T47D (cell line): ENCODE measurements around the gene CCDC142.

ENCODE experiments used
- DNase-seq, 2 experiments: peaks; one replicate each; pipeline versions ENCODE4 v3.0.0 to v3.0.0-alpha.2; 2011 to 2012; ENCODE audit warnings: low read depth in 1 of 2, low spot score in 1 of 2
- JUND ChIP-seq: IDR thresholded peaks from 2 replicates; pipeline ENCODE4 v1.6.1; 2012; ENCODE audit warnings: low read depth
- in situ Hi-C: cut with HindIII; loops from 2 replicates; pipeline ENCODE4 v1.10.0; 2016; ENCODE audit warnings: low sequenced_read_pairs, low pct_unique_long_range_greater_than_20kb

CCDC142 gene

GRCh38 chr2:74525717-74526648 is 43.2 kb upstream of the CCDC142 start, which contains the start of gene DQX1:
DQX1 (minus strand) TSS chr2:74526231; CDS start chr2:74525729, 502 bp downstream.
- peak; percentile 70 to 86 for DNase-seq
- no peak for TF ChIP-seq JUND
- in situ Hi-C loops: no loop called here

- no peak for TF ChIP-seq JUND
- no peak for DNase-seq
- in situ Hi-C loops: no loop called here
These were observed 42.3 kb upstream of the CCDC142 start for GRCh38 chr2:74524955-74525716.

- no peak for DNase-seq
- in situ Hi-C loops: no loop called here
- TF ChIP-seq JUND: no peak
These were observed 41.2 kb upstream of the CCDC142 start for GRCh38 chr2:74524005-74524404.

GRCh38 chr2:74522516-74522915 is 39.7 kb upstream of the CCDC142 start:
- TF ChIP-seq JUND: no peak
- in situ Hi-C loops: no loop called here
- DNase-seq: no peak

GRCh38 chr2:74516650-74517049 is 33.9 kb upstream of the CCDC142 start:
- DNase-seq: no peak
- in situ Hi-C loops: no loop called here
- TF ChIP-seq JUND: no peak

- TF ChIP-seq JUND: no peak
- in situ Hi-C loops: no loop called here
- no peak for DNase-seq
These were observed 33.3 kb upstream of the CCDC142 start for GRCh38 chr2:74515981-74516633.

GRCh38 chr2:74515271-74515980 is 32.6 kb upstream of the CCDC142 start:
- TF ChIP-seq JUND: no peak

GRCh38 chr2:74514368-74515270 is 31.8 kb upstream of the CCDC142 start, which contains the start of gene TLX2:
TLX2 (plus strand) TSS chr2:74514450; CDS start chr2:74514807, 357 bp downstream.
- no peak for TF ChIP-seq JUND
- in situ Hi-C loops: no loop called here
- no peak for DNase-seq

More at GRCh38 chr2:74515271-74515980, 32.6 kb upstream of the CCDC142 start:
- in situ Hi-C loops: no loop called here
- no peak for DNase-seq

GRCh38 chr2:74513605-74514367 is 31.0 kb upstream of the CCDC142 start:
- no peak for TF ChIP-seq JUND
- no peak for DNase-seq
- in situ Hi-C loops: no loop called here

GRCh38 chr2:74512744-74513604 is 30.2 kb upstream of the CCDC142 start:
- TF ChIP-seq JUND: no peak
- in situ Hi-C loops: no loop called here
- no peak for DNase-seq
